ENCODE data around the gene EVL.

Gene EVL

DNA sequence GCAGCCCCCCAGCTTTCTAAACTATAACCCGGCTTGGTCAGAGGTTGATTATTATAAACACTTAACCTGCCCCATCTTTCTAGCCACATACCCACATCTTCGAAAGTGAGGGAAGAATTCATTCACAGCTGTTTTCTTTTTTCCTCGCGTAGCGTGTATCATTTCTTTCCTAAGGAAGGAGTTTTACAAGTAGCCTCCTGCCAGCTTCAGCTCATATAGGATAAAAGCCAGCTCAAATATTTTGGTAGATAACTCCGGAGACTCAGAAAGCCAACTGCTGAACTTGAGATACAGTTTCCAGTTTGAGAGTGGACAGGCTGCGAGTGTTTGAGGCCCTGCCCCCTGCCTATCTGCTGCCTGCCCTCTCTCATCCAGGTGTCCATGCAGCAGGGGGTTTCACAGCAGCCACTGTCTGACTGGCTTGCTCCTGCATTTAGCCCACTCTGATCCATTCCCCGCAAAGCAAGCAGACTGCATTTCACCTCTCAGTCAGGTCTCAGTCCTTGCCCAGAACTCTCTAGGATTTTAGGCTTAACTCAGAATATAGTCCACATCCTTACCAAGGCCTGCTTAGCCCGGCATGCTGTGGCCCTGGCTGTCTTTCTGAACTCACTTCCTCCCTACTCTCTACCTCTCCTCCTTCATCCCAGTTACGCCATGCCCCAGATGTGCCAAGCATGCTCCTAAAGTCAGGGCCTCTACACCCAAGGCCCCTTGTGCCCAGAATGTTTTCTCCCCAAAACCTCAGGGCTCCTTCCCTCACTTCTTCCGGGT, 46.9 kb downstream of the EVL start:
- DNase-seq = no peak

GRCh38 chr14:100114109-100114765, 49.0 kb downstream of the EVL start:
- DNase-seq = no peak

GRCh38 chr14:100115236-100115635, 50.0 kb downstream of the EVL start:
- DNase-seq = no peak

- no peak for DNase-seq
These were observed 50.5 kb downstream of the EVL start for GRCh38 chr14:100115726-100116125.

DNA sequence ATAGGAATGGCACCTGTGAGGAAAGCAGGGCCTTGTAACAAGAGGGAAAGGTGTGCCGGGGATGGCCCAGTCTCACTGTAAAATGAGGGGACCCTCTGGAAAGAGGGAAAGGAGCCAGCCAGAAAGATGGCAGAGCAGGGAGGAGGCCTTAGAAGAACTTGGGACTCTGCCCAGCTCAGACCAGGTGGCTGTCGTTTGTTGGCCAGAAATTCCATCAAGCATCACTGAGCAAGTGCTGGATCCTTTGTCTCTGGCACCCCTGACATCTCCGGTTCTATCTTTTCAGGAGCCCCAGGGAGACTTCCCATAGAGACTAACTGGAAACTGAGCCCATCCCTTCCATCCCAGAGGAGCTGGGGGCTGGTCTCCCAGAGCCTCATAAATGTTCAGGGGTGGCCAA, 50.9 kb downstream of the EVL start:
- no peak for DNase-seq

DNA sequence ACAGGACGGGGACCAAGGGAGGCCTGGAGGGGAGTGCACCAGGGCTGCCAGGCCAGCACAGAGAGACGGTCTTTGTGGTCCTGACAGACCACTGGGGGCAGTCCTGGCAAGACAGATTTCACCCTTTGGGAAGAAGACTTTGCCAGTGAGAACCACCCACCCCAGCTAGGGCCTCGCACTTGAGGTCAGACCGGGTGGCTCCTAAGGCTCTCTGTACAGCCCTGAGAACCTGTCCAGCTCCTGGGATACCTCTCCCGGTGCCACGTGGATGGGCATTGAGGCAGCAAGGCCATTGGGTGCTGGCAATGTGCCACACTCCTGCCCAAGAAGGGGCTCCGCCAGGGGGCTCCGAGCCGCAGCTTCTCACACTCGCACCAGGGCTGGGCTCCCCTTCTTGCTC, 51.8 kb downstream of the EVL start:
- no peak for DNase-seq

DNA sequence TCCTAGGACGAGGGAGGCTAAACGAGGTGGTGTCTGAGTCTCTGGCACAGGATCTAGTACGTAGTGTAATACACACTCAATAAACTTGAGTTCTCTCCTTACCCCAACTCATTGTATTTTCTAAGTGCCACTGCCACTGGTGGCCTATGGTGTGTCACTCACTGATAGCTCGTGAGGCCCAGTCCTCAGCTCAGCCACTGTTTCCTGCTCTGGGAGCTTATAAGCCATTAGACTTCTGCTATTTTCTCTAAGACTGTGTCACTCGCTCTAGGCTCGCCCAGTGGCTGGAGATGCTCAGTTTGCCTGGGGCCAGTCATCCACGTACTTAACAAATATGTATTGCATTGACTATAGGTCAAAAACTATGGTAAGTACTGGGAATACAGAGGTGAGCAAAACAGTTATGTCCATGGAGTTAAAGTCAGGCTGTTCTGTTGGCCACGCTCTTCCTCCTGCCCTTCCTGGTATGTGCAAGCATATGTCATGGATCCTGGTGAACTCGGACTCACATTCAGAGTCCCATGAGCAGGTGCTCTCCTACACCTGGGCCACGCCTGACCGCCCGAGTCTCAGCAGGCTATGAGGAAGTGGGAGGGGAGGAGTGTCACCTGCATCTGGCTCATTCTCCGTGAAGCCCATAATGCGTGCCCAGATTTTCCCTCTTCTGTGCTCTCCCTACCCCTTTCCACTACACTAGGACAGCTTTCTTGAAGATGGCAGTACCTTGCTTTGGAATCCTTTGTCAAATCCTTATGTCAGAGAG, 52.6 kb downstream of the EVL start:
- DNase-seq = no peak

GRCh38 chr14:100118396-100119011, 53.3 kb downstream of the EVL start:
- DNase-seq = no peak

DNA sequence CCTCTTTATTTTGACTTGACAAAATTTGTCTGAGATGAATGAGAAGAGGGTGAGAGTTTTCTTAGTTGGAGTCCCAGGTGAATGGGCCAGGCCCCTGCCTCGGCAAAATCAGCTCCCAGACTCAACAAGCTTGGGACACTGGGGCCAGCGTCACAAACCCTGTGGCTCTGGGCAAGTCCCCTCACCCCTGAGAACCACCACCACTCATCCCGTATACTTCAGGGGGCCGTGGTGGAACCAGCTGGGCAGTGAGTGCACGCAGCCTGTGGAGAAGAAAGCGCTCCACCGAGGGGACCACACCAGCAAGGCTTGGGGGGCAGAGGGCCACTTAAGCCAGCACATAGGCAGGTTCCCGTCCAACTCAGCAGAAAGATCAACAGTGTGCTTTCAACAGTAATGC, 54.0 kb downstream of the EVL start:
- no peak for DNase-seq

GRCh38 chr14:100120522-100121269, 55.5 kb downstream of the EVL start:
- no peak for DNase-seq

DNA sequence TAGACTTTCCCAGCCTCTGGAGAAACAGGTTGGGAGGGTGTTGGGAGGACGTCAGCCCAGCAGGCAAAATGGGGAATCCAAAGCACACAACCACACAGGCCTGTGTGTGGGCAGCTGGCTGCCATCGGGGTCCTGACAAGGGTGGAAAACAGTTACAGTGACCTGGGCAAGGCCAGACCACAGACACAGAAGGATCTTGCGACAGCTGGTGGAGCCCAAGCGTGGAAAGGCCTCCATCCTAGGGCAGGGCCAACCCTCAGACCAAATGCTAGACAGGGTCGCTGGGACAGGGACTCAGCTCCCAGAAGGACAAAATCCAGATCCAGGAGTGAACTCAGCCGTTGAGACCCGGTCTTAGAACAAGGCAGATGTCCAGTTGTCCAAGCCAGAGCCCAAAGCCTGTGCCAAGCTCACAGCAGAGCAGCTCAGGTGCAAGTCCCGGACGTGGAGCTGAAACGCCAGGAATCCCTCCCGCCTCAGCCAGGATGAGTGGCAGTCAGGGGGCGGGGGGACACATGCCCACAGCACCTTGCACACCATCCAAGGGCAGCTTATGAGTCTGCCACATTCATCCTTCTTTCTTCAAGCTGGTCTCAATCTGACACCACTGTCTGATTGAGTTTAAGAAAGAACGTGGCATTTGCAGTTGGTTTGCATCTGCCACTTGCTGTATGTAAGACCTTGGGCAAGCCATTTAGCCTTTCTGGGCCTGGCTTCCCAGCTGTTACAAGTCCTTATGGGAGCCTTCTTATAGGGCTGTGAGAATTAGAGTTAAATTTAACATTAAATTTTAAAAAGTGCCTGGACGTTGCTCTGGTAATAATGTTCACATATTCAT, 56.6 kb downstream of the EVL start:
- DNase-seq = no peak

DNA sequence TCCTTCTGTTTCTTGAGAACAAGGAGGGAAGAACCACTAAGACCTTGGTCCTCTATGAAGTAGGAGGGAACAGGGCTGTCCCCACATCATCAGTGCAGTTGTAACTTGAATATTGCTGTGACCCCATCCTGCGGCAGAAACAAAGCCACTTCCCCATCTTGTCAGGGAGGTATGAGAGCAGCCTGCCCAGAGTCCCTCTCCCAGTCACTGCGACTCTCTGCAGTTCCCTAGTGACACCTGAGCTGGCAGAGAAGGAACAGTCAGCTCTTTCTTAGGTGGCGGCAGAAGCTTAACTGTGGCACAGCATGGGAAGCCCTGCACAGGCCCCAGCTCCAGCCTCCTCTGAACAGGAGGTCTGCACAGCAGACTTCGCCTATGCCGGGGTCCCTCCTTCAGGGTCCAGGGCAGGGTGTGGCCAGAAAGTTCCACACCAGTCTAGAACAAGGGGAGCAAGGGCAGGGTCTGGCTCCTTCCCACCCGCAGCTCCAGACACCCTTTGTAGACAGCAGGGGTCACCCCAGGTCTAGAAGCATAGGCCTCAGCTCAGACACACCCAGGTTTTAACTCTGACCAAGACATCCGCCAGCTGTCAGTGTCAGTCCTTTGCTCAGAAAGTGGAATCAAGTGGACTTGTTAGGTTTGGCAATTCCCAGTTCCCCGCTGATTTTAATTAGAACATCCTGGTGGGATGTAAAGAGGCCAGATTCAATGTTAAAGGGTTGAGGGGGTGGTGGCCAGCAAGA, 57.4 kb downstream of the EVL start:
- DNase-seq = no peak

DNA sequence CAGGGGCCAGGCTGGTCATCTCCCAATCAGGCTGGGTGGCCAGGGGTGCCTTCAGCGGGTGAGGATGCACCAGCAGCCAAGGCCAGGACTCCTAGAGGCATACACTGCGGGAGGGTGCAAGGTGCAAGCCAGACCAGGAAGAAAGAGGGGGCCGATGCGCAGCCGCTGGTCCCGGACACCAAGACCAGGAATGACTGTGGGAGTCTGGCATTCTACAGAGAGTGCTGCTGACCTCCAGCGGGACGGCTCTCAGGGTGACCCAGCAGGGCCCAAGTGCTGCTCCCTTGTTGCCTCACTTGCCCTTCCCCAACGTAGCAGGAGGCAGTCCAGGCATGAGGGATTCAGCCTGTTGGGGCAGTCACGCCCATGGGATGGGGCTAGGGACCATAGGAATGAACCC, 58.4 kb downstream of the EVL start:
- DNase-seq = no peak

- no peak for DNase-seq
These were observed 59.4 kb downstream of the EVL start for GRCh38 chr14:100124551-100125088.

GRCh38 chr14:100126401-100126800, 61.2 kb downstream of the EVL start:
- no peak for DNase-seq

GRCh38 chr14:100127853-100128455, 62.7 kb downstream of the EVL start:
- DNase-seq = no peak

DNA sequence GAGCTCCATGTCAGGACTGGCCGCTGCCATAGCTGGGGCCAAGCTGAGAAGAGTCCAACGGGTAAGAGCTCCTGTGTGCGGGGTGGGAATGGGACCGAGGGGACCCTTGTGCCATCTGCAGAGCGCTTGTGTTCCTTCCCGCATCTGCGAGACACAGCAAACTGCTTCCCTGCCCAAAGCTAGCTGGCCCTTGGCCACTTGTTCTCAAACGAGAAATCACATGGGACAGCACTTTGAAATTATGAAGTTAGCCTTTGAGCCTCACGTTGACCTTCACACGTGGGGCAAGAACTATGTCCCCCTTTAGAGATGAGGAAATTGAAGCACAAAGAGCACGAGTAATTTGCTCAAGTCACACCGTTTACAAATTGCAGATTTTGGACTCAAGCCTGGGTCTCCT, 63.5 kb downstream of the EVL start:
- no peak for DNase-seq

DNA sequence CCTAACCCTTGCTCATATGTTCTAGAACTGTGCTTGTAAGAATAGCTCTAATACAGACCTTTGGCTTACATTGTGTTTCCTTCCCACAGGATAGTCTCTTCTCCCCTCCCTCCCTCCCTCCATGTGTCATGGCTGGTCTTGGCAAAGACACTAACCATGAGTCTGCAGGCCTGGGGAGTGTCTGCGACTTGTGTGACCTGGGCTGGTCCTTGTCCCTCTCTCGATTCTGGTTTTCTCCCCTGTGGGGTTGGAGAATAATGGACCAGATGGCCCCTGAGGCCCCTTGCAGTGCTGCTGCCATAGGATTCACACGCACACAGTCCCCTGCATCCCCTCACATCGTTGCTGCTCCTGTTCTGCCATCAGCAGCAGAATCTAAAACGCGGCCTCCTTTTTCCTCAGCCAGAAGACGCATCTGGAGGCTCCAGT, 64.0 kb downstream of the EVL start:
- DNase-seq = no peak

GRCh38 chr14:100130521-100130920, 65.3 kb downstream of the EVL start:
- no peak for DNase-seq

- DNase-seq = no peak
These were observed 66.0 kb downstream of the EVL start for GRCh38 chr14:100131181-100131580.

Data from T-helper 1 cell (primary cell).